ENCODE measurements around the gene SNX30. TPM values are rescaled to one million over a fixed set of nuclear protein-coding genes. Genes with fewer than 3 reads are reported as not detected.

SNX30 gene
- total and polyA plus RNA-seq, 4 donors, result 1.8 to 13.5 (median 6.5) TPM

GRCh38 chr9:112771359-112772214 lies 21.0 kb downstream of the SNX30 start:
- no peak overlapping the region for H3K9ac ChIP-seq (ENCODE audit: low read depth in 1 of 2, low read length in 2 of 2)
- DNase-seq (ENCODE audit: low spot score), result no peak
- no peaks in the 10 kb centered on the region for H3K36me3 ChIP-seq (ENCODE audit: control insufficient read depth in 4 of 4, insufficient read depth in 3 of 4, low read depth in 1 of 4, low read length in 3 of 4)
- H3K27me3 ChIP-seq (ENCODE audit: control insufficient read depth in 4 of 4, insufficient read depth in 4 of 4, low read length in 3 of 4), result no peaks in the 10 kb centered on the region
- peaks cover 0 to 10% (median 6%) of the 10 kb centered on the region in 4 donors for H3K4me1 ChIP-seq (ENCODE audit: control insufficient read depth in 4 of 4, insufficient read depth in 4 of 4, low read length in 3 of 4)
- no peak overlapping the region for H3K4me3 ChIP-seq (ENCODE audit: low read depth in 1 of 3, low read length in 3 of 3)
- H3K9me3 ChIP-seq (ENCODE audit: control insufficient read depth in 4 of 4, low read length in 3 of 4), result no peaks in the 10 kb centered on the region
- no peak for TF ChIP-seq EGR1 (IDR thresholded peaks at IDR 0.05; ENCODE audit: low read depth in 2 of 2)
- no peak for TF ChIP-seq RXRA (IDR thresholded peaks at IDR 0.05)
- TF ChIP-seq ATF3 (IDR thresholded peaks at IDR 0.05), result no peak
- no peak for TF ChIP-seq ZBTB33 (IDR thresholded peaks at IDR 0.05)
- no peak for TF ChIP-seq FOXA1 (IDR thresholded peaks at IDR 0.05)
- no peak for TF ChIP-seq FOXA2 (IDR thresholded peaks at IDR 0.05)
- no peak for TF ChIP-seq CTCF (IDR thresholded peaks at IDR 0.05; ENCODE audit: low read depth, low read length, missing input control)
- no peak for TF ChIP-seq JUND (IDR thresholded peaks at IDR 0.05)
- no peak for TF ChIP-seq REST (IDR thresholded peaks at IDR 0.05)
- TF ChIP-seq MAX (IDR thresholded peaks at IDR 0.05), result no peak
- no peak for TF ChIP-seq YY1 (IDR thresholded peaks at IDR 0.05)
- no peak for TF ChIP-seq GABPA (IDR thresholded peaks at IDR 0.05 in 1 of 2, conservative IDR thresholded peaks at IDR 0.05 in 1 of 2)
- no peak for TF ChIP-seq SP1 (IDR thresholded peaks at IDR 0.05)
- TF ChIP-seq HNF4A (conservative IDR thresholded peaks at IDR 0.05), result no peak
- no peak for TF ChIP-seq TAF1 (conservative IDR thresholded peaks at IDR 0.05)
- TF ChIP-seq NR2F2 (IDR thresholded peaks at IDR 0.05), result no peak
- no peak for TF ChIP-seq RAD21 (IDR thresholded peaks at IDR 0.05)
- no peak for TF ChIP-seq HNF4G (IDR thresholded peaks at IDR 0.05)
- no peak overlapping the region for H3K27ac ChIP-seq (ENCODE audit: low read depth in 1 of 2, low read length in 2 of 2)
- WGBS, result 82% methylated on average over 8 of the region's 8 CpGs

All from liver (tissue), 9 donors.